Liver (tissue), 3 donors: ENCODE results near the gene FANCI.

Experiments used
- CTCF ChIP-seq: fragments of 150-350 bp; IDR thresholded peaks from 2 replicates; pipeline ENCODE4 v1.5.1; 2017; ENCODE audit warnings: improper control_type of control experiment, low read depth, low read length; ENCODE audit not compliant: missing input control
- FOXA1 ChIP-seq: IDR thresholded peaks from 2 replicates; pipeline ENCODE4 v1.6.1; 2016; ENCODE audit warnings: antibody characterized with exemption
- JUND ChIP-seq, 2 donors: IDR thresholded peaks; 2 replicates each; pipeline ENCODE4 v1.6.1; 2016; ENCODE audit warnings: antibody characterized with exemption in 2 of 2
- MAX ChIP-seq: IDR thresholded peaks from 2 replicates; pipeline ENCODE4 v1.6.1; 2016; ENCODE audit warnings: antibody characterized with exemption
- TAF1 ChIP-seq: conservative IDR thresholded peaks from 2 replicates; pipeline ENCODE4 v1.6.1; 2016; ENCODE audit warnings: antibody characterized with exemption, mild to moderate bottlenecking
- YY1 ChIP-seq: IDR thresholded peaks from 2 replicates; pipeline ENCODE4 v1.6.1; 2016; ENCODE audit warnings: antibody characterized with exemption, mild to moderate bottlenecking
- TF ChIP-seq, protein P1 (sequence below): IDR thresholded peaks from 2 replicates; pipeline ENCODE4 v1.6.1; 2016; ENCODE audit warnings: antibody characterized with exemption
- TF ChIP-seq, protein P2 (sequence below): IDR thresholded peaks from 2 replicates; pipeline ENCODE4 v1.6.1; 2016; ENCODE audit warnings: antibody characterized with exemption
- TF ChIP-seq, protein P3 (sequence below): IDR thresholded peaks from 2 replicates; pipeline ENCODE4 v1.6.1; 2016; ENCODE audit warnings: antibody characterized with exemption, mild to moderate bottlenecking
- donor health status: healthy.
- donor health status: healthy.

DNA sequence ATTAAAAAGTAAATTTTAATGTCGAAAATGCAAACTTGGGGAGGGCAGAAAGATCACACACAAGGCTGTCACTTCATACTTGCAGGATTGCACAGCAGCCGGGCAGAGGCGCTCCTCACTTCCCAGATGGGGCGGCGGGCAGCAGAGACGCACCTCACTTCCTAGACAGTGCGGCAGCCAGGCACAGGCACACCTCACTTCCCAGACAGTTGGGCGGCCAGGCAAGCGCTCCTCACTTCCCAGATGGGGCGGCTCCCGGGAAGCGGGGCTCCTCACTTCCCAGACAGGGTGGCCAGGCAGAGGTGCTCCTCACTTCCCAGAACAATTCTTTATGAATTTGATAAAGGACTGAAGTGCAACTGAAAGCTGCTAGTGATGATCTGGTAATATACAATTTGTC is 43.6 kb upstream of the FANCI start:
- no peak for TF ChIP-seq CTCF
- TF ChIP-seq YY1, result no peak
- no peak for TF ChIP-seq MAX
- no peak for TF ChIP-seq FOXA1
- TF ChIP-seq JUND (IDR thresholded peaks at IDR 0.05), result no peak
- TF ChIP-seq, protein P1, sequence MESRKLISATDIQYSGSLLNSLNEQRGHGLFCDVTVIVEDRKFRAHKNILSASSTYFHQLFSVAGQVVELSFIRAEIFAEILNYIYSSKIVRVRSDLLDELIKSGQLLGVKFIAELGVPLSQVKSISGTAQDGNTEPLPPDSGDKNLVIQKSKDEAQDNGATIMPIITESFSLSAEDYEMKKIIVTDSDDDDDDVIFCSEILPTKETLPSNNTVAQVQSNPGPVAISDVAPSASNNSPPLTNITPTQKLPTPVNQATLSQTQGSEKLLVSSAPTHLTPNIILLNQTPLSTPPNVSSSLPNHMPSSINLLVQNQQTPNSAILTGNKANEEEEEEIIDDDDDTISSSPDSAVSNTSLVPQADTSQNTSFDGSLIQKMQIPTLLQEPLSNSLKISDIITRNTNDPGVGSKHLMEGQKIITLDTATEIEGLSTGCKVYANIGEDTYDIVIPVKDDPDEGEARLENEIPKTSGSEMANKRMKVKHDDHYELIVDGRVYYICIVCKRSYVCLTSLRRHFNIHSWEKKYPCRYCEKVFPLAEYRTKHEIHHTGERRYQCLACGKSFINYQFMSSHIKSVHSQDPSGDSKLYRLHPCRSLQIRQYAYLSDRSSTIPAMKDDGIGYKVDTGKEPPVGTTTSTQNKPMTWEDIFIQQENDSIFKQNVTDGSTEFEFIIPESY, result no peak
- TF ChIP-seq, protein P2, sequence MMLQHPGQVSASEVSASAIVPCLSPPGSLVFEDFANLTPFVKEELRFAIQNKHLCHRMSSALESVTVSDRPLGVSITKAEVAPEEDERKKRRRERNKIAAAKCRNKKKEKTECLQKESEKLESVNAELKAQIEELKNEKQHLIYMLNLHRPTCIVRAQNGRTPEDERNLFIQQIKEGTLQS, result no peak
- no peak for TF ChIP-seq TAF1
- TF ChIP-seq, protein P3, sequence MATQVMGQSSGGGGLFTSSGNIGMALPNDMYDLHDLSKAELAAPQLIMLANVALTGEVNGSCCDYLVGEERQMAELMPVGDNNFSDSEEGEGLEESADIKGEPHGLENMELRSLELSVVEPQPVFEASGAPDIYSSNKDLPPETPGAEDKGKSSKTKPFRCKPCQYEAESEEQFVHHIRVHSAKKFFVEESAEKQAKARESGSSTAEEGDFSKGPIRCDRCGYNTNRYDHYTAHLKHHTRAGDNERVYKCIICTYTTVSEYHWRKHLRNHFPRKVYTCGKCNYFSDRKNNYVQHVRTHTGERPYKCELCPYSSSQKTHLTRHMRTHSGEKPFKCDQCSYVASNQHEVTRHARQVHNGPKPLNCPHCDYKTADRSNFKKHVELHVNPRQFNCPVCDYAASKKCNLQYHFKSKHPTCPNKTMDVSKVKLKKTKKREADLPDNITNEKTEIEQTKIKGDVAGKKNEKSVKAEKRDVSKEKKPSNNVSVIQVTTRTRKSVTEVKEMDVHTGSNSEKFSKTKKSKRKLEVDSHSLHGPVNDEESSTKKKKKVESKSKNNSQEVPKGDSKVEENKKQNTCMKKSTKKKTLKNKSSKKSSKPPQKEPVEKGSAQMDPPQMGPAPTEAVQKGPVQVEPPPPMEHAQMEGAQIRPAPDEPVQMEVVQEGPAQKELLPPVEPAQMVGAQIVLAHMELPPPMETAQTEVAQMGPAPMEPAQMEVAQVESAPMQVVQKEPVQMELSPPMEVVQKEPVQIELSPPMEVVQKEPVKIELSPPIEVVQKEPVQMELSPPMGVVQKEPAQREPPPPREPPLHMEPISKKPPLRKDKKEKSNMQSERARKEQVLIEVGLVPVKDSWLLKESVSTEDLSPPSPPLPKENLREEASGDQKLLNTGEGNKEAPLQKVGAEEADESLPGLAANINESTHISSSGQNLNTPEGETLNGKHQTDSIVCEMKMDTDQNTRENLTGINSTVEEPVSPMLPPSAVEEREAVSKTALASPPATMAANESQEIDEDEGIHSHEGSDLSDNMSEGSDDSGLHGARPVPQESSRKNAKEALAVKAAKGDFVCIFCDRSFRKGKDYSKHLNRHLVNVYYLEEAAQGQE, result no peak
